Transverse colon (tissue), 4 donors: ENCODE data around the gene LRP10.

ENCODE experiments used
- EP300 ChIP-seq: sonication (generic); formaldehyde crosslinking; IDR thresholded peaks from one replicate; pipeline ENCODE4 v1.6.1; 2017; ENCODE audit warnings: antibody characterized with exemption, low read depth
- POLR2AphosphoS5 ChIP-seq, 3 donors: sonication (generic); formaldehyde crosslinking; IDR thresholded peaks; one replicate each; pipeline ENCODE4 v1.6.1; 2016; ENCODE audit warnings: antibody characterized with exemption in 3 of 3
- TF ChIP-seq, protein P1 (sequence below), 5 experiments: fragments of 200-600 bp in 3 of 5; fragments of 450-650 bp in 2 of 5; sonication (generic) in 3 of 5; IDR thresholded peaks; 1 replicate in 2 of 5; 2 replicates in 3 of 5; pipeline ENCODE4 v1.5.1; 2016 to 2017; ENCODE audit warnings: antibody characterized with exemption in 5 of 5, inconsistent platforms in 3 of 5, mild to moderate bottlenecking in 2 of 5, moderate library complexity in 1 of 5

DNA sequence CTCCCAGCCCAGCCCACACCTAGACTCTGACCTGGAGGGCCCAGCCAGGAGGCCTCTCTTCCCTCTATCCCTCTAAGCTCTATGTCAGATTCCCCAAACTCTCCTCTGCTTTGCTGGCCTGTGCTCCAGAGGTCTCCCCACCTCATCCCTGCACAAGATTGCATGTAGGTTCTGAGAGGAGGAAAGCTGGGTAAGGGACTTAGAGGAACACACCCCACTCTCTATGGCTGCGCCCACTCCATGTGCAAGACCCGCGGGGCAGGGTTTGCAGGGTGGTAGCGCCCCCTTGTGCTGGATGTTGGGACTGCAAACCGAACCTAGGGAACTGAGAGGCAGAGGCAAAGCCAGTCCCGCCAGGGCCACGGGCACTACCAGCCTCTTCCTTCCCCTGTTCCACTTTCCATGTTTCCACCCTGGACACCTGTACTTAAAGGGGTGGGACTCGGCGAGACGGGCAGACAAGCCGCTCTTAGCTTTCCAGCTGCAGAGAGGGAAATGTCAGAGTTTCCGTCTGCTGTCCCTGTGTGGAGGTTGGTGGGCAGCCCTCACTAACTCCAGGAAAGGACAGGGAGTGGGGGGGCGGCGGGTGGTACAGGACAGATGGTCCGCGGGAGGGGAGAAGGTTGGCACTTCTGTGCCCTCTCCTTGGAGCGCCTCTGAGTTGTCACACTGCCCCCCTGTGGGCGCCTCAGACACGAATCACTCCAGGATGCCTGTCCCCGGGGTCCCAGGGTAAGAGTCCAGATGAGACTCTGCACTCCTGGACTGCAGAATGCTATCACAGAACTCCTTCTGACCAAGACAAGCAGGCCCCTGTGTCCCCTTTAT is 18.4 kb upstream of the LRP10 start:
- no peak for TF ChIP-seq EP300
- TF ChIP-seq, protein P1, sequence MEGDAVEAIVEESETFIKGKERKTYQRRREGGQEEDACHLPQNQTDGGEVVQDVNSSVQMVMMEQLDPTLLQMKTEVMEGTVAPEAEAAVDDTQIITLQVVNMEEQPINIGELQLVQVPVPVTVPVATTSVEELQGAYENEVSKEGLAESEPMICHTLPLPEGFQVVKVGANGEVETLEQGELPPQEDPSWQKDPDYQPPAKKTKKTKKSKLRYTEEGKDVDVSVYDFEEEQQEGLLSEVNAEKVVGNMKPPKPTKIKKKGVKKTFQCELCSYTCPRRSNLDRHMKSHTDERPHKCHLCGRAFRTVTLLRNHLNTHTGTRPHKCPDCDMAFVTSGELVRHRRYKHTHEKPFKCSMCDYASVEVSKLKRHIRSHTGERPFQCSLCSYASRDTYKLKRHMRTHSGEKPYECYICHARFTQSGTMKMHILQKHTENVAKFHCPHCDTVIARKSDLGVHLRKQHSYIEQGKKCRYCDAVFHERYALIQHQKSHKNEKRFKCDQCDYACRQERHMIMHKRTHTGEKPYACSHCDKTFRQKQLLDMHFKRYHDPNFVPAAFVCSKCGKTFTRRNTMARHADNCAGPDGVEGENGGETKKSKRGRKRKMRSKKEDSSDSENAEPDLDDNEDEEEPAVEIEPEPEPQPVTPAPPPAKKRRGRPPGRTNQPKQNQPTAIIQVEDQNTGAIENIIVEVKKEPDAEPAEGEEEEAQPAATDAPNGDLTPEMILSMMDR (IDR thresholded peaks at IDR 0.05): peak; percentile 86 to 100 (median 95)
- peak in 1 of 3 donors; percentile 37 for TF ChIP-seq POLR2AphosphoS5 (IDR thresholded peaks at IDR 0.05)
